Mesenteric fat pad (tissue), 1 donor: Measurements from ENCODE around the gene PPRC1. TPM values are rescaled to one million over a fixed set of nuclear protein-coding genes. Genes with fewer than 3 reads are reported as not detected.

Source experiments
- DNase-seq: peaks from one replicate; pipeline ENCODE4 v3.0.0-alpha.2; 2020; ENCODE audit warnings: low spot score
- total RNA-seq: library from RNA; stranded (reverse); fragmentation: NEBNext Ultra II Directional; extraction: Animal tissue kit (Norgen Biotek cat#: 25700); gene quantifications from one replicate; pipeline ENCODE4 v1.2.1, GENCODE V29; 2021
- donor health status: DM: yes; HTN: yes; CAD: no.

Gene PPRC1
- total RNA-seq, 1 donor from 2014 or later, result 49.7 TPM

- no peak for DNase-seq
These were observed 8.8 kb downstream of the PPRC1 start for GRCh38 chr10:102141583-102142107.

GRCh38 chr10:102146971-102147428 lies 14.2 kb downstream of the PPRC1 start:
- DNase-seq, result no peak

GRCh38 chr10:102147561-102147960 lies 14.7 kb downstream of the PPRC1 start:
- no peak for DNase-seq

GRCh38 chr10:102148275-102148674 lies 15.4 kb downstream of the PPRC1 start:
- DNase-seq, result no peak

GRCh38 chr10:102150970-102151773 lies 18.3 kb downstream of the PPRC1 start:
- no peak for DNase-seq

DNA sequence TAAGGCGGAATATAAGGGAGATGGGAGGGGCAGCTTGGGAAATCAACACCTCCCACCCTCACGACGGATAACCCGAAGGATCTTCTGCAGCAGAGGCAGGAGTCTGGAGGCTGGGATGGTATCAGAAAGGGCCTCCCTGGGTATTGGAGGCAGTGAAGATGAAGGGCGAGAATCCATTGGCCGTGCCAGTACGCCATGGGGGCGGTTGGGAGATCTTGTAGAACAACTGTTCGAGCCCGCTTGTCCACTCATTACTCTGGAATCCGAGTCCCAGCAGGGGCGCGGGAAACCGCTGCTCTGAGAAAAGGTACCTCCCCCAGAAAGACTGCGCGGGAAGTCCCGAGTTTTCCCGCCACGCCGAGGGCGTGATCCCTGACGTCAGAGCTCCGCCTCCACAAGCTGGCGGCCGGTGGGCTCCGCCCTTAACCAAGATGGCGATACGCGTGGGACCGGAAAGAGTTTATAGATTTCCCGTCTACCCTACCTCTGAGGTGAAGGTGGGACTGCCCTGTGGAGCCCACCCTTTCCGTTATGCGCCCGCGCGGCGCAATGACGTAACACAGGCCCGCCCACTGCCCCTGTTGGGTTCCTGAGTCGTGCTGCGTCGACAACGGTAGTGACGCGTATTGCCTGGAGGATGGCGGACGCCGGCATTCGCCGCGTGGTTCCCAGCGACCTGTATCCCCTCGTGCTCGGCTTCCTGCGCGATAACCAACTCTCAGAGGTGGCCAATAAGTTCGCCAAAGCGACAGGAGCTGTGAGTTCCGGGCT lies 19.1 kb downstream of the PPRC1 start, which contains the start of gene NOLC1:
NOLC1 (plus strand) TSS at position 616 of the 771 bp plus-strand sequence; CDS start at position 638, 22 bp downstream.
- peak; percentile 99 for DNase-seq

- DNase-seq, result no peak
These were observed 19.7 kb downstream of the PPRC1 start for GRCh38 chr10:102152545-102152890.

- no peak for DNase-seq
These were observed 20.3 kb downstream of the PPRC1 start for GRCh38 chr10:102153093-102153620.

- DNase-seq, result no peak
These were observed 21.8 kb downstream of the PPRC1 start for GRCh38 chr10:102154466-102155116.

DNA sequence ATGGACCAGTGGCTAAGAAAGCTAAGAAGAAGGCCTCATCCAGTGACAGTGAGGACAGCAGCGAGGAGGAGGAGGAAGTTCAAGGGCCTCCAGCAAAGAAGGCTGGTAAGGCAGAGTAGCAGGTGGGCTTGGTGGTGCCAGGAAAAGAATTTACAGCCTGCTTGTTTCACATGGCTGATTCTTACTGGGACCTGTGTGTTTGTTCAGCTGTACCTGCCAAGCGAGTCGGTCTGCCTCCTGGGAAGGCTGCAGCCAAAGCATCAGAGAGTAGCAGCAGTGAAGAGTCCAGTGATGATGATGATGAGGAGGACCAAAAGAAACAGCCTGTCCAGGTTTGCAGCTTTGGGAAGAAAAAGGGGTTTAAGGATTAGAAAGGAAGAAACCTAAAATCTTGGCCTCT lies 24.4 kb downstream of the PPRC1 start:
- no peak for DNase-seq

GRCh38 chr10:102159051-102159597 lies 26.3 kb downstream of the PPRC1 start:
- no peak for DNase-seq

GRCh38 chr10:102159831-102160230 lies 27.0 kb downstream of the PPRC1 start:
- DNase-seq, result no peak

GRCh38 chr10:102163342-102163989 lies 30.6 kb downstream of the PPRC1 start:
- DNase-seq, result no peak

- no peak for DNase-seq
These were observed 35.0 kb downstream of the PPRC1 start for GRCh38 chr10:102167861-102168260.

GRCh38 chr10:102170602-102171001 lies 37.8 kb downstream of the PPRC1 start:
- DNase-seq, result no peak

- DNase-seq, result no peak
These were observed 39.4 kb downstream of the PPRC1 start for GRCh38 chr10:102172288-102172687.

DNA sequence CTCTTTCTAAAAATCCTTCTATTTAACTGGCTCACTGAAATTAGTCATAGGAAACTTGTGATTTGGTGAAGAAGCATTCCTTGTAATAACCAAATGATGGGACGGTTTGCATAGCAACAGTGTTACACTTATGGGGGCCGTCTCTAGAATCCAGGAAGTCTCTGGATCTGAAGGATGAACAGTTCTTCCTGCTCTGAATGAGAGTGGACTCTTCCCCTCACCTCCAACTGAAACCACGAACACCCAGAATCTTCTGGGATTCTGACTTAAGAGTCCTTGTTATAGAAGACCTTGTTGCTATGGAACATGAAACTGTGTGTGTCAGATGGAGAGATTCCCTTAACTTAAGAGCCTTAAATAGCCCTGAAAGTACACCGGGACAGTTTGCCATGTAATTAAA lies 42.6 kb downstream of the PPRC1 start:
- DNase-seq, result no peak

GRCh38 chr10:102184606-102185005 lies 51.8 kb downstream of the PPRC1 start:
- no peak for DNase-seq

DNA sequence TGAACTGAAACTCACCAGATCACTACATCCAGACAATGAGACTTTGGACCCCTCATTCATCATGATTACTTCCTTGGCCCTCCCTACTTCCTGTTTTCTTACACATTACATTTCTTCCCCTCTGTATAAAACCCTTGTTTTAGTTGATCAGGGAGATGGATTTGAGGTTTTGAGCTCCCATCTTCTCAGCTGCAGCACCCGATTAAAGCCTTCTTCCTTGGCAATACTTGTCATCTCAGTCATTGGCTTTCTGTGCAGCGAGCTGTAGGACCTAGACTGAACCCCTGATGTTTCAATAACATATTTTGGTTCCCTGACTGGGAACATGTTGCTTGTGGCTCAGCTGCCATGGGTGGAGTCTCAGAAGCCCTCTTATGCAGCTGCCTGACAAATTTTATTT lies 52.4 kb downstream of the PPRC1 start:
- DNase-seq, result no peak

DNA sequence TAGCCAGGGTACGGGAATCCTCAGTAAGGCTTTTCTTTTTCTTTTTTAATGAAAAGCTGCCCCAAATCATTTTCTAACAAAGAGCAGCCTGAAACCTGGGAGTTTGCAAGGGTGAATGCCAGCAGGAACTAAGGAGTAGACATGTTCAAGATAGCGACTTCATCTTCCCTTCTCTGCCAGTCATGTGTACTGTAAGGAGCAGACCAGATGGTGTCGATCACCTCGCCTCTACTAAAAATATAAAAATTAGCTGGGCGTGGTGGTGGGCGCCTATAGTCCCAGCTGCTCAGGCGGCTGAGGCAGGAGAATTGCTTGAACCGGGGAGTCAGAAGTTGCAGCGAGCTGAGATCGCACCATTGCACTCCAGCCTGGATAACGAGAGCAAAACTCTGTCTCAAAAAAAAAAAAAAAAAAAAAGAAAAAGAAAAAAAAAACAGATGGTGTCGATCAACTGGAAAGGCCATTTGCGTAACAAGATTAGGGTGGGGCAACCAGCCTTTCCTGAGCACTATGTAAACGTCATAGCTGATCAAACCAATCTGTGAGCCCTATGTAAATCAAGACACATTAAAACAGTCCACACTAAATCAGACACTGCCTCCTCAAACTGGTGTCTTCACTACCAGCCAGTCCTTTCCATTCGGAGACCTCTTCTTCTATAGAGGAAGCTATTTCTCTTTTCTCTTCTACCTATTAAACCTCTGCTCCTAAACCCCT lies 53.1 kb downstream of the PPRC1 start:
- no peak for DNase-seq
